Prostate gland (tissue), 2 donors: ENCODE data around the gene KARS1. TPM values are rescaled to one million over a fixed set of nuclear protein-coding genes. Genes with fewer than 3 reads are reported as not detected.

Source experiments
- DNase-seq: peaks from one replicate; pipeline ENCODE4 v3.0.0-alpha.2; 2019; ENCODE audit warnings: low spot score
- H3K27ac ChIP-seq, 2 donors: fragments of 200-600 bp; sonication (generic); 2 replicates each; pipeline ENCODE4 v1.5.1; 2017 to 2019
- H3K27me3 ChIP-seq: fragments of 200-600 bp; sonication (generic); replicated peaks from 2 replicates; pipeline ENCODE4 v1.5.1; 2019; ENCODE audit not compliant: insufficient read depth
- H3K36me3 ChIP-seq, 2 donors: fragments of 200-600 bp; sonication (generic); 1 replicate in 1 of 2; 2 replicates in 1 of 2; pipeline versions ENCODE4 v1.5.1 to v1.8.1; 2017 to 2019
- H3K4me1 ChIP-seq: fragments of 200-600 bp; sonication (generic); replicated peaks from 2 replicates; pipeline ENCODE4 v1.5.1; 2019
- H3K4me3 ChIP-seq, 2 donors: fragments of 200-600 bp; sonication (generic); 2 replicates each; pipeline ENCODE4 v1.5.1; 2017 to 2019
- H3K9me3 ChIP-seq: fragments of 200-600 bp; sonication (generic); 2 replicates; pipeline ENCODE4 v1.5.1; 2017
- CTCF ChIP-seq, 4 experiments: fragments of 200-600 bp in 2 of 4; fragments of 450-650 bp in 2 of 4; sonication (generic) in 2 of 4; IDR thresholded peaks; 1 replicate in 3 of 4; 2 replicates in 1 of 4; pipeline ENCODE4 v1.5.1; 2016 to 2019; ENCODE audit warnings: antibody characterized with exemption in 4 of 4, mild to moderate bottlenecking in 2 of 4, moderate library complexity in 2 of 4
- POLR2A ChIP-seq: fragments of 450-650 bp; IDR thresholded peaks from one replicate; pipeline ENCODE4 v1.6.1; 2016; ENCODE audit warnings: antibody characterized with exemption, mild to moderate bottlenecking
- POLR2AphosphoS5 ChIP-seq: sonication (generic); formaldehyde crosslinking; IDR thresholded peaks from one replicate; pipeline ENCODE4 v1.6.1; 2017; ENCODE audit warnings: antibody characterized with exemption
- WGBS: methylation state at CpG from one replicate; pipeline ENCODE4 v1.1.5; 2018; 5-methylcytosine and 5-hydroxymethylcytosine counted together
- intact Hi-C: fragments of 100-400 bp; cut with DNase I; formaldehyde crosslinking; loops from one replicate; pipeline ENCODE4 v1.14.2; 2022
- total RNA-seq, 2 donors: library from RNA; depleted of rRNA; stranded (reverse); fragments of >200 nt; gene quantifications; one replicate each; pipeline ENCODE4 v1.1.0, GENCODE V29; 2016

Gene KARS1
- total RNA-seq, 2 donors from 2014 or later: 89.4 to 145 TPM

GRCh38 chr16:75617121-75617520 lies 30.3 kb downstream of the KARS1 start:
- Histone ChIP-seq H3K36me3 (peaks cover 3 to 4% of the 10 kb centered on the region in 2 donors), H3K4me1 (peaks cover 4% of the 10 kb centered on the region), H3K27me3 (no peaks in the 10 kb centered on the region), H3K4me3 (no peak overlapping the region), H3K9me3 (no peaks in the 10 kb centered on the region), H3K27ac (no peak overlapping the region)
- intact Hi-C loops: no loop called here
- DNase-seq: no peak
- TF ChIP-seq POLR2AphosphoS5 (no peak), POLR2A (no peak), CTCF (IDR thresholded peaks at IDR 0.05) (no peak)
- 96% methylated on average over 3 of the region's 3 CpGs for WGBS

- no peak for TF ChIP-seq POLR2AphosphoS5
- TF ChIP-seq POLR2A: no peak
- no peak for TF ChIP-seq CTCF (IDR thresholded peaks at IDR 0.05)
- no peak overlapping the region for H3K4me3 ChIP-seq
- no peaks in the 10 kb centered on the region for H3K9me3 ChIP-seq
- no peaks in the 10 kb centered on the region for H3K4me1 ChIP-seq
- H3K27me3 ChIP-seq: no peaks in the 10 kb centered on the region
- no peak for DNase-seq
- peaks cover 4 to 9% of the 10 kb centered on the region in 2 donors for H3K36me3 ChIP-seq
- intact Hi-C loops: no loop called here
- 94% methylated on average over 4 of the region's 4 CpGs for WGBS
- H3K27ac ChIP-seq: no peak overlapping the region
These were observed 30.9 kb downstream of the KARS1 start for GRCh38 chr16:75616521-75617010.

GRCh38 chr16:75615619-75616018 lies 31.8 kb downstream of the KARS1 start:
- H3K27me3 ChIP-seq: no peaks in the 10 kb centered on the region
- H3K36me3 ChIP-seq: peaks cover 4 to 10% of the 10 kb centered on the region in 2 donors
- intact Hi-C loops: no loop called here
- H3K9me3 ChIP-seq: no peaks in the 10 kb centered on the region
- DNase-seq: no peak
- TF ChIP-seq POLR2A (no peak), POLR2AphosphoS5 (no peak), CTCF (IDR thresholded peaks at IDR 0.05) (no peak)
- no peaks in the 10 kb centered on the region for H3K4me1 ChIP-seq
- H3K4me3 ChIP-seq: no peak overlapping the region
- H3K27ac ChIP-seq: no peak overlapping the region
- WGBS: 100% methylated on average over 2 of the region's 2 CpGs

- intact Hi-C loops: no loop called here
- Histone ChIP-seq H3K9me3 (no peaks in the 10 kb centered on the region), H3K4me3 (no peak overlapping the region), H3K36me3 (peaks cover 4 to 10% of the 10 kb centered on the region in 2 donors), H3K4me1 (no peaks in the 10 kb centered on the region), H3K27me3 (no peaks in the 10 kb centered on the region), H3K27ac (no peak overlapping the region)
- DNase-seq: no peak
- no peak for TF ChIP-seq POLR2A
- 100% methylated on average over 4 of the region's 4 CpGs for WGBS
These were observed 33.2 kb downstream of the KARS1 start for GRCh38 chr16:75614066-75614897.

GRCh38 chr16:75606507-75606906 lies 41.0 kb downstream of the KARS1 start:
- intact Hi-C loops: no loop called here
- H3K36me3 ChIP-seq: peaks cover 0 to under 1% of the 10 kb centered on the region in 2 donors
- H3K4me3 ChIP-seq: no peak overlapping the region
- no peak for DNase-seq
- no peaks in the 10 kb centered on the region for H3K27me3 ChIP-seq
- no peaks in the 10 kb centered on the region for H3K9me3 ChIP-seq
- H3K27ac ChIP-seq: no peak overlapping the region
- TF ChIP-seq POLR2AphosphoS5: no peak
- TF ChIP-seq CTCF (IDR thresholded peaks at IDR 0.05): no peak
- TF ChIP-seq POLR2A: no peak
- no peaks in the 10 kb centered on the region for H3K4me1 ChIP-seq
- WGBS: 93% methylated on average over 1 of the region's 1 CpG
